ENCODE results near the gene PRKCH.

PRKCH gene

DNA sequence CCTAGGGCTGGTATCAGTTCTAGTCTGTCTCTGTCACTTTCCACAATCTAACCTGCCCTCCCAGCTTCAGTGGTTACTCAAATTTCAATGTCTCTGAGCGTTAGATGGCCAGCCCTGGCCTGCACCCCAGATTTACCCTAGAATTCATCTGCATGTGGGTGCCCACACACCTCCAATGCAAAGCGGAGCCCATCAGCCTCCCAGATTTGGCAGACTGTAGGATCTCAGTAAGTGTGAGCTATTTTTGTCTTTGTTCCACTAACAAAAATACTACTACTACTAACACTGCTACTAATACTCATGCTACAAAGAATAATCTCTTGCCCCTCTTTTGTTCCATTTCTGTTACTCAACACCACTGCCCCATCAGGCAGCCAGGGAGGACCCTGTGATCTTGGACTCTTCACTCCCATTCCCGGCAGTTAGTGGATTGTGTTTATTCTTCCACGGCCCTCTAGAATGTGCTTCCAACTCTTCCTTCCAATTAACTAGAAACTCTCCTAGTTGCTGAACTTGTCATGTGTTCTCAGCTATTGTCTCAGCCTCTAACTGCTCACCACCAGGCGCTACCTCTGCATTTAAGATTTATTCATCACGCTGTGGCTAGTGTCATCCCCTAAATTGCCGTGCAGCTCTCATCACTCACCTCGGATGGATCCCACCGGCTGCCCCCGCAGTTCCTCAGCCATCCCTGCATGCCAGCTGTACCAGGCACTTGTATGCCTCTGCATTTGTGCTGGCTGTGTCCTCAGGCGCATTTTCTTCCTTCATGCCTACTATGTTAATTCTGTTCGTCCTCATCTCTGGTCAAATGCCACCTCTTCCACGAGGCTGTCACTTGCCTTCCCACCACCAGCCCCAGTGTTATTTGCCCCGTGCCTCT, 223.3 kb downstream of the PRKCH start:
- DNase-seq (ENCODE audit: low read depth in 2 of 2): no peak

DNA sequence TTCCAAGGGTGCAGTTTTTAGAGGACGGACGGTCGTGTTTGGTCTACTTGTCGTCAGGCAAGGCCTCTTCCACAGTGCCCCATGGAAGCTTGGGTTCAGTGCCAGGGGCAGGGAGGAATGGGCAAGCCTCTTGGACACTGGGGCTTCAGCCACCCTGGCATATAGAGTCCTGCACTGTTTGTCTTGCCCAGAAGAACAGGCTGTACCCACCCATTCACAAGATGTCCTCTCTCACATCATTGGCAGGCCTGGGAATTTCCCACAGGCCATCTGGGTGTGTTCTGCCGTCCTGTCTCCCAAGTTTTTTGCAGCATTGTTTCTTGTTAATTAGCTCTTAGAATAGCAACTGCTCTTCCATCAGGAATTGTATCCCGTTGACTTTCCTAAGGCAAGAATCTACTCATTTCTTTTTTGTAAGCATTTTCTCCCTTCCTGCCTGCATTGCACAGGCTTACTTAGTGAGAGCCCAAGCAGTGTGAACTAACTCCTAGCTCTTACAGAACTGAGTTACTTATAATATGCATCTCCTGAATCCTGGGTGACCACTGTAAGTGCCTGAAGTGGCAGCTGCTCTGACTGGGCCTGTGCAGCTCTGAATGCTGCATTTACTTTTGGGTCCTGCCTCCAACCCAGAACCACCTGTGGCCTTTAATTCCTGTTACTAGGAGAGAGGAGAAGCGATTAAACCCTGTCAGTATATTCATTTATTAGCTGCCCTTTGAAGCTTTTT, 224.5 kb downstream of the PRKCH start:
- DNase-seq (ENCODE audit: low read depth in 2 of 2): no peak

DNA sequence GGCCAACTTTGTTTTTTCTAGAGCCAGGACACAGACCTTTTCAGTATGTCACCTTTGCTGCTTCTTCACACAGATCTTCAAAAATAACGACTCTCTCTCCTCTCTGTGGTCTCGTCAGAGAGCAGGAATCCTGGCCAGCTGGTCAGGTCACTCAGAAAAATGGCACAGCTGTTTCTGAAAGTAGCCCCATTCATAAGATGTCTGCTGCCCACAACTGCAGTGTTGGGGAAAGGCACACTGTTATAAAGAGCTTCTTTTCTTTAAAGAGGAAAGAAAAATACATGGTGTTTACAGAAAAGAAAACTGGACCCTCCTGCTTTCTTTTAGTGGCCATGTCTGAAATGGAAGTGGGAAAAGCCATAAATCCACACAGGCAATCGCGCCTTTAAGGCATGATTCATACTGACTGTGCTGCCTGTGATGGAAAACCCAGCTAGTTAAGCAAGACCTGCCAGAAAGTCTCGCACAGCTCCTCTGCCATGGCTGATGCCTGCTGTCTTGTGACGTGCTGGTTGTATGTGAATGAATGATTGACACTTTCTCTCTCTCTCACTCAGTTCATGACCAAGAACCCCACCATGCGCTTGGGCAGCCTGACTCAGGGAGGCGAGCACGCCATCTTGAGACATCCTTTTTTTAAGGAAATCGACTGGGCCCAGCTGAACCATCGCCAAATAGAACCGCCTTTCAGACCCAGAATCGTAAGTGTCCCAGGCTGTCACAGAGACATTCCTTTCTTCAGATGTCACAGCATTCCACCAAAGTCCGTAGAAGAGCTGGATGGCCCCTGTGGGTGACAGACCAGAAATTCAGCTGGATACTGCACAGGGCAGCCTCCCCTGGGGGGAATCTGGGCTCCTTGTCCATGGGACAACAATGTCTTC, 226.0 kb downstream of the PRKCH start:
- peak; percentile 71 to 73 for DNase-seq (ENCODE audit: low read depth in 2 of 2)

DNA sequence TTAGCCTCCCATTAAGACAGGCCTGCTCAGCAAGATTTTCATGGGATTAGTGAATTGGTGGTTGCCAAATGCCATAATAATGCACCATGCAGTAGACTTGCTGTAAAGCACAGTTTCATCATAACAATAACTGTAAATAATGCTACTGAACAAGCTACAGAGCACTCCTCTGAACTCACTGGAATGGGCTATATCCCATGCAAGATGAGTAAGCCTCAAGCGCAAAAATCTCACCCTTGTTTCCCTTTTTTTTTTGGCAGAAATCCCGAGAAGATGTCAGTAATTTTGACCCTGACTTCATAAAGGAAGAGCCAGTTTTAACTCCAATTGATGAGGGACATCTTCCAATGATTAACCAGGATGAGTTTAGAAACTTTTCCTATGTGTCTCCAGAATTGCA, 228.0 kb downstream of the PRKCH start:
- DNase-seq (ENCODE audit: low read depth in 2 of 2): peak in 1 of 2 experiments; percentile 52

DNA sequence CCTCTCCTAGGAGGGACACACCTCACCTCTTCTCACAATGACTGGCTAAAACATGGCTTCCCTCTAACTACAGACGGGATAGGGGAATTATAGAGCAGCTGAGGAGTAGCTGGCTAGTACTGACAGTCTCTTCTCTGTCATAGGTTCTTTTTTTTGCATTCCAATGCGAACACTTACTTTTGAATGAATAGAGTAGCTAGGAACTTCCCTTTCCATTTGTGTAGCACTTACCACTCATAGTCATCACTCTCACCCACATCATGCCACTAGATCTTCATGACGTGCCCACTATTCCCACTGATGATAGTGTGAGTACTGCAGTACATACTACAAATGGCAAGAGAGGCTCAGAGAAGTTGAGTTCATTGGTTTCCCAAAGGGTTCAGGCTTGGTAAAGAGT, 230.0 kb downstream of the PRKCH start:
- no peak for DNase-seq (ENCODE audit: low read depth in 2 of 2)

DNA sequence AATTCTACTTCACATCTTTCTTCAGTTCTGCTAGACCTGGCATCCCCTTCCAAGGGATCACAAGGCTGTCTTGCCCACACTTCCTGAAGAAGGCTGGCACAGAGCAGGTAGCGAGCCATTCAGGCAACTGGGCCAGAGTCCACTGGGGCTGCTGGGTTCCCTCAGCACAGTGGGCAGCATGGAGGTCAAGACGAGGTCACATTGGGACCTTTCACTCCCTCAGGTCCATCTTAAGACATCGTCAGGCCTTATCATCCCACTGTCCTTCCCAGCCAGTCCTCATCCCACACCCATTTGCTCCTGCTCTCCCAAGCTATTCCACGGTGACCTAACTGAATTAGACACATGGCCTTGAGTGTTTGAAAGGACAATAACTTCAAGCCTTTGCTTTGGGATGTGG, 230.9 kb downstream of the PRKCH start:
- DNase-seq (ENCODE audit: low read depth in 2 of 2): no peak

DNA sequence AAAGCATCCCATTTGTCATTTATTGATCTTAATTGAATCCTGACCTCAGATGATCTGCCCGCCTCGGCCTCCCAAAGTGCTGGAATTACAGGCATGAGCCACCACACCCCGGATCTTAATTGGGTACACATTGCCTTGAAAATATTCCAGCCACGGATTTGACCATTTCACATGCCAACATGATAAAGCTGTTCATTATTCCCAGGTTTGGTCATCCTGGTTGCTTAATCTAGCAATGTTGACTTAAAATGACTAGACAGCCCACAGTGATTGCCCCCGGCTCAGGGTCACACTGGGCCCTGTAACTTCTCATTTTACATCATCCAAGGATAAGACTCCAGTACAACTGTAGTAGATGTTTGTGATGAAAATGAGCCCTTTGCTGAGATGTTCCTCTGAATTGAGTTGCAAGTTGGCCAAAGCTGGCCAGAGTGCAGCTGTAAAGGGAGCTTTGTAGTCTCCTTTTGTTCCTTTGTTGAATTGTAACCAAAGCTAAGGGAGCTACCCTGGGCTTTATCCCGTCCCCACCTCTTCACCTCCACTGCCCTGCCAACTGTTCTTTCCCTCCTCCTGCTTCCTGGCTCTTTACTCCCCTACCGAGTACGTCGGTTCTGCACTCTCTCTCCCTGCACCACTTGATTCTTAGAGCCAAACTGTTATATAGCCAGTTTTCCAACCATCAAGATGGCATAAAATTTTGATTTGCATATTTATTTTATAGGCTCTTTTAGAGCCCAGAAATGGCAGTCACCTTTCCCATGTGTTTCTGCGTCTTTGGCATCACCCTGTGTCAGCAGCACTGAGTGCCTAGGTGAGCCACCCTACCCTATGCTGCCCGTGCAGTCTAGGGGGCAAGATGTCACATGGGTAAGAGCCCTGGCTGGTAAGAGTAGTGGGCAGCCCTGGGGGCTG, 232.6 kb downstream of the PRKCH start:
- DNase-seq (ENCODE audit: low read depth in 2 of 2): peak; percentile 98

DNA sequence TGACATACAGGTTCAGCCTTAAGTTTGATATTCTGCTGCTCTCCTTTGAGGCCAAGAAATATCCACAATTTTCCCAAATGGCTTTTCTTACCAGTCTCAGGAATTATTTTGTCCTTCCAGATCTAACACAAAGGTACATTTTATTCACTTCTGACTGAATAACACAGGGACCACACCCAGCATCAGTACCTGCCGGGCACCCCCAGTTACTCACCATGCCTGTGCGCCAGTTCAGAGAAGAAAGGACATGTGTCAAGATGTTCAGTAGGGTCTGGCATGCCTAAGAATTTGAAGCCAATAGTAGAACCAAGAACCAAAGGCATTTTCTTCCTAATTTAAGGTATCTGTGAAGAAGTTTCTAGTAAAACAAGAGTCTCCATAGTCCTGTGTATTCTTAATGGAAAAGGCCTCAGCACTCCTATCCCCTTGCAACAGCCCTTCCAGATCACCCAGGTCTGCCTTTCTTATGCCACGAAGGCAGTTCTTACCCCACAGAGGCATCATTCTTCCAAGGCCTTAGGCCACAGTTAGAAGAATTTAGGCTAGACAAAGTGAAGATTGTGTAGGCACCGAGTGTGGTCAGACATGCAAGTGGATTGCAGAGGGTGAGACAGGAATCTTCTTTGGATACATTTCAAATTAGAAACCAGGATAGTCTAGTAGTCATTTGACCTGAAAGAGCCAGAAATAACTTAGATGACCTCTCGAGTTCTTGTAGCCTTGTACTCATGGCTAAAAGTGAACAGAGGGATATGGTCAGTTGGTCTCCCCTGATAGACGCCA, 233.9 kb downstream of the PRKCH start:
- DNase-seq (ENCODE audit: low read depth in 2 of 2): no peak

DNA sequence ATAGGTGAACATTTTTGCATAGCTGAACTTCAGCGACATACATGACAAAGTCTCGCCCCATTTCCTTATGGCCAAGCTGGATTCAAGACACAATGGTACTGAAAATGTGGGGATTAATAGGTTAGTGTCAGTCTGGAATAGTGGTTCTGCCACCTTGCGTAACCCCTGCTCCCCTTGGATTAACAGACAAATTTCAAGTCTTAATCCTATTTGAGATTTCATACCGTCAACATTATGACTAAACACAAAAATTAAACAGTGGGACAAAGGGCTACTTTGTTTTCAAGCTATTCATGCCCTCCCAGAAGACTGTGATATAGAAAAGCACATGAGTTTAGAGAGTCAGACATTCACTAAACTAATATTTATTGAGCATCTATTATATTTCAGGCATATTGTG, 235.1 kb downstream of the PRKCH start:
- DNase-seq (ENCODE audit: low read depth in 2 of 2): no peak

DNA sequence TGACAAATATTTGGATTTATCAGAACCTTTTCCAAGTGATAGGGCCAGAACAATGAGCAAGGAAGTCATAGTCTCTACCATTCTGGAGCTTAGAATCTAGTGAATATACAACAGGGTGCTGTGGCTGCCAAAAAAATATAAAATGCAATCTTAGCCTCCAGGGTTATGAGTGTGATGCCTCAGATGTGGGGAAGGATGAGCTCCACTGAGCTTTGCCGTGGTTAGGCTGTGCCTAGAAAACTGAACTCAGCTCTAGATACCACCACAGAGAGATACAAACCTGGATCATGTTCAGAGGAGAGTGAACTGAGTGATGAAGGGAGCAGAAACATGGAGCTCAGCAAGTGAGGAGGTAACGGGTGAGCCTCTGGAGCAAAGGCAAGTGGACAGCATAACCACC, 235.9 kb downstream of the PRKCH start:
- no peak for DNase-seq (ENCODE audit: low read depth in 2 of 2)

DNA sequence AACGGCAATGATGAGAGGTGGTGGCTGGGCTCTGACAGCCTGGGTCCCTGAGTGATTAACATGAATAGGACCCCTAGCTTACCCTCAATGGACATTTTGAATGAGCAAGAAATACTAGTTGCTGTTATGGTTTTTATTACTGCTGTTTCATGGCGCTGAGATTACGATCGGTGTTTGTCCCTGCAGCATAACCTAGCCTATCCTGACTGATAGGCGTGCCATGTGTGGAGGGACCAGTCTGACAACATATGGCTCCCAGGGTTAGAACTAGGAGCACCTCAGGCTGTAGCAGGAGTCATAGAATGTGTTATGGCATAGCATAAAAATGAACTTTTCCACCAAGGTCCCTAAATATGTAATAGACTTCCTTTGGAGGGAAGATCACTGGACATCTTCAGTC, 236.5 kb downstream of the PRKCH start:
- no peak for DNase-seq (ENCODE audit: low read depth in 2 of 2)

DNA sequence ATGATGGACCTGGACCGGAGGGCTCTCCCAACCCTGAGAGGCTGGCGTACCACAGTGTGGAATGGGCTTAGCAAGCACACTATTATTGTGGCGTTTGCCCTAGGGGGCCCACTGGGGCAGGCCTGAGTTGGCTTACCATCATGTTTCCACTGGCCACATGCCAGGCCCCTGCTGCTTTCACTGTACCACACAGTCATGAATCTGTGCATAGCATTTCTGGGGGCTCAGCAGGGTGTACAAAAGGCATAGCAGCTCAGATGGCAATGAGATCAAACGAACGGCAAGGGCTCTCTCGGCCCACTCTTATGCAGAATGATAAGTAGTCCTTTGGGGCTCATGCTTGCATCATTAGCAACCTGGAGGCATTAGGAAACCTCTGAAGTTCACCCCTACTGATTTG, 236.9 kb downstream of the PRKCH start:
- no peak for DNase-seq (ENCODE audit: low read depth in 2 of 2)

DNA sequence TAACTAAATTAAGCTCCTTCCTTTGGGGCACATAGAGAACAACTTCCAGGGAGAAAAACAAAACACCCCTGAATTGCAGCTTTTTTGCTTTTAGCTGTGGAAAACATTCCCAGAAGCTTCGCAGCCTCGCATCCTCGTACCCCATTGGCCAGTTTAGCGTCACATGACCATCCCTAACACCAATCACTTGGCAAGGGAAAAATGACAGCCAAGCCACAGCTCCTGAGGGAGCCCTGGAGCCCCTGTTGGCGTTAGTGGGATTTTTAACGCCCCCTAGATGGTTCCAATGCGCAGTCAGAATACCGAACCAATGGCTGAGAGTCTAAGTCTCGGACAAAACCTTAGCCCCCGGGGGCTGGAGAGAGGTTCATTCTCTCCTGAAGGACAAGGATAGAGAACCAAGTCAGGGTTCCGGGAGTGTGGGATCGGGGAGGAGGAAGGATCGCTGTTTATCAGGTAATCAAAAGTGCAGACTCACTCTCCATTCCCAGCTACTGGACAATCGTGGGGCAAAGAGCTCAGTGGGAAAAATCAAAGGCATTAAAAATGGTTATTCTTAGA, 238.3 kb downstream of the PRKCH start:
- DNase-seq (ENCODE audit: low read depth in 2 of 2): no peak

DNA sequence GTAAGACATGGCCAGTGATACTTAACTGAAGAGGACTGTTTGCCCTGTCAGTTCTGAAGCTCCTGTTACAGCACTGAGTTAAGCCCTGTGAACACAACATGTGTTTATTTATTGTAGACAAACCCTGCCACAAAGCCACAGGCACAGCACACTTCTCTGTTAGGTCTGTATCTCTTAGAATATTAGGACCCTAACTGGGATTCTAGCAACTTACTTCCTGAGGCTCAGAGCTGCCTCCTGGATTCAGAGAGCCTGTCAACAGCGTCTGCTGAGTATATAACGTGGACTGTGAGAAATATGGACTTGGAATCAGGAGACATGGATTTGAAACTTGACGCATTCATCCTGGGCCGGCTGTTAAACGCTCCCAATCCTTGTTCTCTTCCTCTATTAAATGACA, 238.9 kb downstream of the PRKCH start:
- DNase-seq (ENCODE audit: low read depth in 2 of 2): no peak

DNA sequence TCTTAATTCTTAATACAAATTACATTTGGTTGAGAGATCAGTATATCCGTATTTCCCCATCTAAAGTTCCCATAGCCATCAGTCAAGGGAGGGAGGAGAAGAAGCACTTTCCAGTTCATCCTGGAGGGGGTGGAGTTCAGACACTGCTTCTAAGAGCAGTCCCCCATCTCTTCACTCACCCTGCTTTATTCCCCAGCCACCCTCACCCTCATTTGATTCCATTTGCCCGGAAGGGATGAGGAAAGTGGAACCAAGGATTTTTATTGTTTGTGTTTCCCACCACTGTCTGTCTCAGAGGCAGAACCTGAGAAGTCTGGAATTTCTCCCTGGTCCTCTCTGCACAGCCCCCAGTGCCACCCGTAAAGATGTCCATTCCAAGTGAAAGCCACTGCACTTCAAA, 239.7 kb downstream of the PRKCH start:
- DNase-seq (ENCODE audit: low read depth in 2 of 2): no peak

DNA sequence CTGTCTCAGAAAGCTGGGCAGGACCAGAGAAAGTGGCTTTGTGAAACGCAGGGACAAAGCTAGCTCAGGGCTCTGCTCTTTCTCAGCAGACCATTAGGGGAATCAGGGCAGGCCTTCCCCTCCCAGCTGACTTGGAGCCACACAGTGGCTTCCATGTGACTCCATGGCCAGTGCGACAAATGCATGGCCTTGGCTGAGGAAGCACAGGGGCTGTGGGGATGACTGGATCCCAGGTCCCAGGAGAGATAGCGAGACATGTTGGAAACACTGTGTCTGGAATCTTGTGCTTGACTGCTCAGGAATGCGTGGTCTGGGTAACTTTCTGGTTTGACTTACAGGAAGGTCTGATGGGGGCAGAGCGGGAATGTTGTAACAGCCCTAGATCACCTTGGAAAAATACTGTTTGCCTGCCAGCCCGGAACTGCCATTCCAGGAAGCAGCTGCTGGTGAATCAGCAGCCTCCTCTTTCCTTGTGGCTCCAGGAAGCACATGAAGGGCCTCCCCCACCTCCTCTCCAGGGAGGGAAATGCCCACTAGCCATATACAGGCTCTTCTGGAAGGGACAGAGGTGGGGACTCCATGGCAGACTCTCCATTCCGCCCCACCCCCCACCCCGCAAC, 240.4 kb downstream of the PRKCH start:
- DNase-seq (ENCODE audit: low read depth in 2 of 2): peak; percentile 98

DNA sequence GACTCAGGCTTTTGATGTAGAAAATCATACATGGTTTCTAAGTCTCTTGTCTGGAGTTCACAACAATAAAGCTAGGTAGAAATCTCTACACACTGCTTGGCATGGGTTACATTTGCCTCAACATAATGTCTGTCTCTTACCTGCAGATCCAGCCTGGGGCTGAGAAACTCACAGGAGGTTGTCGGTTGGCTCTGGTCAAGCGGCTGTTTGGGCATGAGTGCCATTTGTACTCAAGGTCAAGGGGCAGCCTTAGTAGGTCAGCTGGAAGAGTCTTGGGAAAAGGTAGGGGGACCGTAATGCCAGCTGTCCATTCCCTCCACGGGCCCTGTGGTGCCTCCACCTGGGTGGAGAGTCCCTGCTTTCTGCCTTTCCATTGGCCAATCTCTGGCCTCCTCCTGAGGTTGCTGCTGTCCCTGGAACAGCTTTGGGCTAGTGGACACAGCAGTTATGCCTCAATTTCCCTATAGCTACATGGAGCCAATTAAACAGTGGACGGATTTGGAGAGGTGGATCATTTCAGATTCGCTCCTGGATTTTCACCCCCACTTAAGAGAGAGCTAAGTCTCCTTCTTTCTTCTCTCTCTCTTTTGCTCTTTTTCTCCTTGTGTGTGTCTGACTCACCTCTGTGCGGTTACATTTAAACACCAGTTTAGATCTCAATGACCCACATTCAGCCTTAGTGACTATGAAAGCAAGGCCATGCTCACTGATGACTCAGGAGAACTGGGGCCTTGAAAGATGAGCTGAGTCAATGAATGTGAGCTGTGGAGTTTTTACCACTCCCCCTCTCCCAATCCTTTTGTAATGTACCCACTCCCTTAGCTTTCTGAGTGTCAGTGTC, 241.2 kb downstream of the PRKCH start:
- peak; percentile 99 for DNase-seq (ENCODE audit: low read depth in 2 of 2)

DNA sequence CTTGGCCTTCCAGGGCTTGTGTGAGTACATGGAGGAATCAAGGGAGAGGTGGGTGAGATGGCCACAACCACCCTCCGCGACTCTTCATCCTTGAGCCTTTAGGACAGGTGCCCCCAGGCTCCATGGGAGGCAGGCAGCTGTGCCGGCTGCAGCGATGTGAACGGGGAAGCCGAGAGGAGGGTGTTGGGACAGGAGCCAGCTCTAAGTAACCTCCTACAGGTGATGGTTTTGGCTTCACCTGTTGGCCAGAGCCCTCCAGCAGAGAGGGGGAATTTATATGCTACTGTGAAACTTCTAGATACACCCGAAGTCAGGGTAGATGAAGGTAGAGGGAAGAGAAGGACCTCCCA, 241.8 kb downstream of the PRKCH start:
- no peak for DNase-seq (ENCODE audit: low read depth in 2 of 2)

All from fibroblast of skin of left quadriceps (primary cell).